GM12864 (cell line): Measurements from ENCODE around the gene DPYSL4.

Experiments used
- DNase-seq: peaks from one replicate; pipeline ENCODE4 v3.0.0-alpha.2; 2011; ENCODE audit warnings: low read depth
- H3K4me3 ChIP-seq: 2 replicates; pipeline ENCODE4 v1.5.1; 2011; ENCODE audit warnings: mild to moderate bottlenecking, low read depth, low read length, control low read depth
- CTCF ChIP-seq: IDR thresholded peaks from 2 replicates; pipeline ENCODE4 v1.5.1; 2011; ENCODE audit warnings: low read depth, mild to moderate bottlenecking, moderate library complexity, low read length, control low read depth, inconsistent platforms; ENCODE audit errors: missing control alignments

DPYSL4 gene

GRCh38 chr10:132189016-132189415, 2.3 kb downstream of the DPYSL4 start:
- H3K4me3 ChIP-seq = no peak overlapping the region
- DNase-seq = no peak
- no peak for TF ChIP-seq CTCF

GRCh38 chr10:132189810-132190422, 3.2 kb downstream of the DPYSL4 start:
- no peak for TF ChIP-seq CTCF
- no peak overlapping the region for H3K4me3 ChIP-seq
- no peak for DNase-seq

GRCh38 chr10:132192076-132192975, 5.6 kb downstream of the DPYSL4 start:
- TF ChIP-seq CTCF = no peak
- DNase-seq = no peak

GRCh38 chr10:132192991-132193665, 6.4 kb downstream of the DPYSL4 start:
- DNase-seq = no peak
- H3K4me3 ChIP-seq = no peak overlapping the region
- no peak for TF ChIP-seq CTCF

More at GRCh38 chr10:132192076-132192975, 5.6 kb downstream of the DPYSL4 start:
- no peak overlapping the region for H3K4me3 ChIP-seq

GRCh38 chr10:132193907-132194552, 7.3 kb downstream of the DPYSL4 start:
- no peak for TF ChIP-seq CTCF
- no peak overlapping the region for H3K4me3 ChIP-seq
- DNase-seq = no peak

GRCh38 chr10:132194726-132195125, 8.0 kb downstream of the DPYSL4 start:
- no peak for DNase-seq
- no peak overlapping the region for H3K4me3 ChIP-seq
- TF ChIP-seq CTCF = no peak
